Limb (tissue), 2 donors: ENCODE measurements around the gene EXOC2.
"Not testable (repeated sequence)": the region's sequence is repeated elsewhere in the genome, so short reads cannot be mapped to it uniquely, and the experiment has no call there.

Source experiments
- DNase-seq, 2 donors: peaks; one replicate each; pipeline ENCODE4 v3.0.0-alpha.2; 2016; ENCODE audit errors: extremely low spot score in 2 of 2

Gene EXOC2

GRCh38 chr6:680251-680650, 12.7 kb downstream of the EXOC2 start:
- DNase-seq, result no peak

- DNase-seq, result no peak
Measured at GRCh38 chr6:679282-679681, 13.7 kb downstream of the EXOC2 start.

- no peak for DNase-seq
Measured at GRCh38 chr6:678520-678919, 14.4 kb downstream of the EXOC2 start.

GRCh38 chr6:677919-678318, 15.0 kb downstream of the EXOC2 start:
- DNase-seq, result no peak

- no peak for DNase-seq
Measured at GRCh38 chr6:674956-675355, 18.0 kb downstream of the EXOC2 start.

- no peak for DNase-seq
Measured at GRCh38 chr6:674406-674805, 18.5 kb downstream of the EXOC2 start.

GRCh38 chr6:667253-667927, 25.5 kb downstream of the EXOC2 start:
- no peak for DNase-seq

- DNase-seq, result no peak
Measured at GRCh38 chr6:665403-666267, 27.3 kb downstream of the EXOC2 start.

- not testable (repeated sequence) for DNase-seq
Measured at GRCh38 chr6:663788-664187, 29.2 kb downstream of the EXOC2 start.

GRCh38 chr6:659716-660581, 33.0 kb downstream of the EXOC2 start:
- DNase-seq, result no peak

GRCh38 chr6:658244-658643, 34.7 kb downstream of the EXOC2 start:
- DNase-seq, result no peak

- no peak for DNase-seq
Measured at GRCh38 chr6:657743-658142, 35.2 kb downstream of the EXOC2 start.

- DNase-seq, result no peak
Measured at GRCh38 chr6:656460-657252, 36.3 kb downstream of the EXOC2 start, which contains the start of gene HUS1B. HUS1B (minus strand) TSS chr6:657100; CDS start chr6:656944, 156 bp downstream.

- DNase-seq, result no peak
Measured at GRCh38 chr6:654136-654535, 38.8 kb downstream of the EXOC2 start.

GRCh38 chr6:652865-653264, 40.1 kb downstream of the EXOC2 start:
- DNase-seq, result no peak

- DNase-seq, result no peak
Measured at GRCh38 chr6:650098-650497, 42.8 kb downstream of the EXOC2 start.

GRCh38 chr6:642805-643204, 50.1 kb downstream of the EXOC2 start:
- DNase-seq, result no peak

- no peak for DNase-seq
Measured at GRCh38 chr6:641225-641985, 51.5 kb downstream of the EXOC2 start.

GRCh38 chr6:636488-636887, 56.5 kb downstream of the EXOC2 start:
- no peak for DNase-seq

GRCh38 chr6:635233-635632, 57.7 kb downstream of the EXOC2 start:
- no peak for DNase-seq
